Lower lobe of right lung (tissue), 2 donors: ENCODE results near the gene CDH2. TPM values are rescaled to one million over a fixed set of nuclear protein-coding genes. Genes with fewer than 3 reads are reported as not detected.

Experiments used
- ATAC-seq, 2 donors: fragments of 200-7000 bp; cut with Tn5 transposase; one replicate each; pipeline ENCODE4 v1.9.1; 2020 to 2022; ENCODE audit warnings: mild to moderate bottlenecking in 2 of 2, moderate library complexity in 2 of 2
- DNase-seq: peaks from one replicate; pipeline ENCODE4 v3.0.0-alpha.2; 2020
- H3K27ac ChIP-seq: fragments of 200-600 bp; one replicate; pipeline ENCODE4 v1.8.0; 2022
- H3K27me3 ChIP-seq: fragments of 200-600 bp; one replicate; pipeline ENCODE4 v1.8.0; 2022; ENCODE audit warnings: low read depth
- H3K36me3 ChIP-seq: fragments of 200-600 bp; one replicate; pipeline ENCODE4 v1.8.0; 2022; ENCODE audit warnings: mild to moderate bottlenecking
- H3K4me1 ChIP-seq: fragments of 200-600 bp; one replicate; pipeline ENCODE4 v1.8.0; 2022
- H3K4me3 ChIP-seq: fragments of 200-600 bp; one replicate; pipeline ENCODE4 v1.8.0; 2022; ENCODE audit warnings: mild to moderate bottlenecking
- H3K9me3 ChIP-seq: fragments of 200-600 bp; one replicate; pipeline ENCODE4 v1.8.0; 2022
- CTCF ChIP-seq: fragments of 200-600 bp; IDR thresholded peaks from one replicate; pipeline ENCODE4 v1.8.0; 2022; ENCODE audit warnings: antibody characterized with exemption, mild to moderate bottlenecking
- intact Hi-C: fragments of 100-400 bp; cut with DNase I; formaldehyde crosslinking; loops from one replicate; pipeline ENCODE4 v1.11.0; 2022
- total RNA-seq: library from RNA; stranded (reverse); fragmentation: NEBNext Ultra II Directional; extraction: Animal tissue kit (Norgen Biotek cat#: 25700); gene quantifications from one replicate; pipeline ENCODE4 v1.2.1, GENCODE V29; 2021
- donor health status: DM: no; HTN: yes; CAD: no; lungs with severe emphysema.

Gene CDH2
- total RNA-seq, 1 donor from 2014 or later: 0.68 TPM

- Histone ChIP-seq H3K36me3 (no peaks in the 10 kb centered on the region), H3K27ac (no peak overlapping the region), H3K9me3 (no peaks in the 10 kb centered on the region), H3K27me3 (no peaks in the 10 kb centered on the region), H3K4me3 (no peak overlapping the region), H3K4me1 (no peaks in the 10 kb centered on the region)
- DNase-seq (no peak), ATAC-seq (no peak)
- TF ChIP-seq CTCF: no peak
- intact Hi-C loops: no loop called here
These were observed 95.4 kb downstream of the CDH2 start for GRCh38 chr18:28081516-28081915.

GRCh38 chr18:28080876-28081300 is 96.0 kb downstream of the CDH2 start:
- Histone ChIP-seq H3K27ac (no peak overlapping the region), H3K36me3 (no peaks in the 10 kb centered on the region), H3K4me3 (no peak overlapping the region), H3K9me3 (no peaks in the 10 kb centered on the region), H3K27me3 (no peaks in the 10 kb centered on the region), H3K4me1 (no peaks in the 10 kb centered on the region)
- DNase-seq (no peak), ATAC-seq (no peak)
- TF ChIP-seq CTCF: no peak
- intact Hi-C loops: no loop called here

GRCh38 chr18:28079883-28080282 is 97.0 kb downstream of the CDH2 start:
- TF ChIP-seq CTCF: no peak
- H3K27ac ChIP-seq: no peak overlapping the region

GRCh38 chr18:28078849-28079248 is 98.1 kb downstream of the CDH2 start:
- H3K36me3 ChIP-seq: no peaks in the 10 kb centered on the region
- ATAC-seq: no peak
- no peaks in the 10 kb centered on the region for H3K9me3 ChIP-seq
- H3K4me1 ChIP-seq: no peaks in the 10 kb centered on the region
- H3K27me3 ChIP-seq: no peaks in the 10 kb centered on the region
- H3K27ac ChIP-seq: no peak overlapping the region
- no peak overlapping the region for H3K4me3 ChIP-seq
- intact Hi-C loops: no loop called here
- no peak for TF ChIP-seq CTCF
- DNase-seq: no peak

More at GRCh38 chr18:28079883-28080282, 97.0 kb downstream of the CDH2 start:
- Histone ChIP-seq H3K4me1 (no peaks in the 10 kb centered on the region), H3K36me3 (no peaks in the 10 kb centered on the region), H3K4me3 (no peak overlapping the region), H3K27me3 (no peaks in the 10 kb centered on the region), H3K9me3 (no peaks in the 10 kb centered on the region)
- DNase-seq: no peak
- intact Hi-C loops: no loop called here
- no peak for ATAC-seq

GRCh38 chr18:28078298-28078697 is 98.6 kb downstream of the CDH2 start:
- Histone ChIP-seq H3K27me3 (no peaks in the 10 kb centered on the region), H3K9me3 (no peaks in the 10 kb centered on the region), H3K27ac (no peak overlapping the region), H3K4me3 (no peak overlapping the region), H3K36me3 (no peaks in the 10 kb centered on the region), H3K4me1 (no peaks in the 10 kb centered on the region)
- ATAC-seq (no peak), DNase-seq (no peak)
- intact Hi-C loops: no loop called here
- TF ChIP-seq CTCF: no peak

GRCh38 chr18:28075501-28075900 is 101.4 kb downstream of the CDH2 start:
- ATAC-seq: no peak
- DNase-seq: no peak
- no peak overlapping the region for H3K27ac ChIP-seq
- TF ChIP-seq CTCF: no peak
- H3K9me3 ChIP-seq: no peaks in the 10 kb centered on the region
- no peaks in the 10 kb centered on the region for H3K27me3 ChIP-seq
- intact Hi-C loops: no loop called here
- no peaks in the 10 kb centered on the region for H3K4me1 ChIP-seq
- H3K4me3 ChIP-seq: no peak overlapping the region
- no peaks in the 10 kb centered on the region for H3K36me3 ChIP-seq
